WTC11 (cell line): Measurements from ENCODE around the gene NIF3L1. TPM values are rescaled to one million over a fixed set of nuclear protein-coding genes. Genes with fewer than 3 reads are reported as not detected.

Experiments
- ATAC-seq: fragments of 200-7000 bp; cut with Tn5 transposase; 2 replicates; pipeline ENCODE4 v1.10.0; 2021; ENCODE audit warnings: mild to moderate bottlenecking, moderate library complexity
- CTCF ChIA-PET: fragments of 300-600 bp; sonication (Branson Sonifier 250); formaldehyde crosslinking; loops from one replicate; lab custom pipeline; 2021; ENCODE audit warnings: antibody characterized with exemption; lab: Charles Lee
- POLR2A ChIA-PET: fragments of 350-600 bp; sonication (Branson Sonifier 250); formaldehyde crosslinking; loops from one replicate; lab custom pipeline; 2021; ENCODE audit warnings: antibody characterized with exemption; lab: Charles Lee
- DNase-seq: peaks from one replicate; pipeline ENCODE4 v3.0.0; 2021; ENCODE audit warnings: low spot score
- H3K27ac Mint-ChIP-seq: 2 replicates; pipeline ENCODE4 v1.8.0; 2021; ENCODE audit warnings: mixed read lengths
- H3K27me3 Mint-ChIP-seq: 2 replicates; pipeline ENCODE4 v1.8.0; 2021; ENCODE audit warnings: low read depth, mild to moderate bottlenecking, moderate library complexity, mixed read lengths
- H3K36me3 Mint-ChIP-seq: 2 replicates; pipeline ENCODE4 v1.8.0; 2021; ENCODE audit warnings: mixed read lengths
- H3K4me1 Mint-ChIP-seq: 2 replicates; pipeline ENCODE4 v1.8.0; 2022; ENCODE audit warnings: mixed read lengths
- H3K4me3 Mint-ChIP-seq: 2 replicates; pipeline ENCODE4 v1.8.0; 2021; ENCODE audit warnings: mild to moderate bottlenecking, moderate library complexity, mixed read lengths
- H3K9me3 Mint-ChIP-seq: 2 replicates; pipeline ENCODE4 v1.8.0; 2021; ENCODE audit warnings: mixed read lengths
- ATF1 ChIP-seq: sonication (generic); formaldehyde crosslinking; IDR thresholded peaks from 2 replicates; pipeline ENCODE4 v1.8.1; 2023; ENCODE audit warnings: mild to moderate bottlenecking, moderate library complexity, missing genetic modification reagents
- CBFB ChIP-seq: sonication (generic); formaldehyde crosslinking; IDR thresholded peaks from 2 replicates; pipeline ENCODE4 v1.8.1; 2022; ENCODE audit warnings: mild to moderate bottlenecking, low read depth, missing genetic modification reagents
- CREM ChIP-seq: sonication (generic); formaldehyde crosslinking; IDR thresholded peaks from 2 replicates; pipeline ENCODE4 v1.8.1; 2022; ENCODE audit warnings: mild to moderate bottlenecking, missing genetic modification reagents, moderate library complexity
- ESRRA ChIP-seq: sonication (generic); formaldehyde crosslinking; IDR thresholded peaks from 2 replicates; pipeline ENCODE4 v1.8.1; 2022; ENCODE audit warnings: mild to moderate bottlenecking, missing genetic modification reagents, borderline replicate concordance
- FOXK1 ChIP-seq: sonication (generic); formaldehyde crosslinking; IDR thresholded peaks from 2 replicates; pipeline ENCODE4 v1.8.0; 2022; ENCODE audit warnings: mild to moderate bottlenecking, moderate library complexity, missing genetic modification reagents
- FOXP1 ChIP-seq: sonication (generic); formaldehyde crosslinking; IDR thresholded peaks from 2 replicates; pipeline ENCODE4 v1.8.0; 2022; ENCODE audit warnings: missing genetic modification reagents, mild to moderate bottlenecking, moderate library complexity, borderline replicate concordance
- GTF2I ChIP-seq: fragments of 250-450 bp; sonication (Bioruptor Pico); conservative IDR thresholded peaks from 2 replicates; pipeline ENCODE4 v1.4.0; 2021; ENCODE audit warnings: mild to moderate bottlenecking
- NR1H2 ChIP-seq: sonication (generic); formaldehyde crosslinking; IDR thresholded peaks from 2 replicates; pipeline ENCODE4 v1.9.0; 2021; ENCODE audit warnings: mild to moderate bottlenecking, moderate library complexity, missing genetic modification reagents
- RELA ChIP-seq: sonication (generic); formaldehyde crosslinking; IDR thresholded peaks from 2 replicates; pipeline ENCODE4 v1.8.1; 2022; ENCODE audit warnings: missing genetic modification reagents, mild to moderate bottlenecking, borderline replicate concordance
- SOX15 ChIP-seq: fragments of 250-450 bp; sonication (Bioruptor Pico); IDR thresholded peaks from 2 replicates; pipeline ENCODE4 v1.9.0; 2021; ENCODE audit warnings: mild to moderate bottlenecking
- SP1 ChIP-seq: sonication (generic); formaldehyde crosslinking; conservative IDR thresholded peaks from 2 replicates; pipeline ENCODE4 v1.8.1; 2022; ENCODE audit warnings: missing genetic modification reagents
- ZNF263 ChIP-seq: sonication (generic); formaldehyde crosslinking; IDR thresholded peaks from 2 replicates; pipeline ENCODE4 v1.8.1; 2022; ENCODE audit warnings: low read depth, mild to moderate bottlenecking, moderate library complexity, missing genetic modification reagents
- ZNF416 ChIP-seq: fragments of 250-450 bp; sonication (Bioruptor Pico); IDR thresholded peaks from 2 replicates; pipeline ENCODE4 v1.9.0; 2021; ENCODE audit warnings: mild to moderate bottlenecking, inconsistent platforms
- total RNA-seq: library from RNA; stranded (reverse); gene quantifications from 3 replicates; pipeline ENCODE4 v1.2.3, GENCODE V29; 2021
- TF ChIP-seq, protein P1 (sequence below): sonication (generic); formaldehyde crosslinking; conservative IDR thresholded peaks from 2 replicates; pipeline ENCODE4 v1.8.1; 2023; ENCODE audit warnings: mild to moderate bottlenecking, low read depth, missing genetic modification reagents, moderate library complexity
- TF ChIP-seq, protein P2 (sequence below): fragments of 200-600 bp; IDR thresholded peaks from 2 replicates; pipeline ENCODE4 v1.8.0; 2022; ENCODE audit warnings: antibody characterized with exemption
- TF ChIP-seq, protein P3 (sequence below): sonication (generic); formaldehyde crosslinking; IDR thresholded peaks from 2 replicates; pipeline ENCODE4 v1.8.0; 2022; ENCODE audit warnings: mild to moderate bottlenecking, missing genetic modification reagents
- TF ChIP-seq, protein P4 (sequence below): fragments of 250-450 bp; sonication (Bioruptor Pico); conservative IDR thresholded peaks from 2 replicates; pipeline ENCODE4 v1.9.0; 2021; ENCODE audit warnings: mild to moderate bottlenecking
- TF ChIP-seq, protein P5 (sequence below): sonication (generic); formaldehyde crosslinking; IDR thresholded peaks from 2 replicates; pipeline ENCODE4 v1.8.1; 2023; ENCODE audit warnings: mild to moderate bottlenecking, moderate library complexity, missing genetic modification reagents
- TF ChIP-seq, protein P6 (sequence below): sonication (generic); formaldehyde crosslinking; IDR thresholded peaks from 2 replicates; pipeline ENCODE4 v1.8.0; 2022; ENCODE audit warnings: mild to moderate bottlenecking, missing genetic modification reagents
- TF ChIP-seq, protein P7 (sequence below): sonication (generic); formaldehyde crosslinking; IDR thresholded peaks from 2 replicates; pipeline ENCODE4 v1.8.0; 2022; ENCODE audit warnings: mild to moderate bottlenecking, missing genetic modification reagents
- TF ChIP-seq, protein P8 (sequence below): sonication (generic); formaldehyde crosslinking; IDR thresholded peaks from 2 replicates; pipeline ENCODE4 v1.8.1; 2023; ENCODE audit warnings: mild to moderate bottlenecking, missing genetic modification reagents, moderate library complexity

The NIF3L1 gene
- total RNA-seq, 1 experiment from 2014 or later: 49.1 TPM

DNA sequence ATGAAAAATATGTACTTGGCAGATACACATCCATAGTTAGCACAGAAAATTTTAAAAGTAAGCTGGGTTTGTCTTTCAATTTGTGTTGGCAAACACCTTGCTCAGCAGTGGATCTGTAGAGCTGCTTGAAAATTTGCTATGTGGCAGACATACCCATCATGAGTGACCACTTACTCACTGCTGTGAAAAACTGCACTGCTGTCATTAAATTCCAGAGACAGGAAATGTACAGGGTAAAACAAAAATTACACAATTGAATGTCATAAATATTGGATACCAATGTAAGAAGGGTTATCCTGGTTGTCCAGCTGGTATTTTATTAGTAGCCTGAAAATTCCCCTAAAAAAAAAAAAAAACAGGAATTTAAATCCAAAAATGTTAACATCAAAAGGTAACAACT, 24.5 kb downstream of the NIF3L1 start (continued):
- TF ChIP-seq, protein P1, sequence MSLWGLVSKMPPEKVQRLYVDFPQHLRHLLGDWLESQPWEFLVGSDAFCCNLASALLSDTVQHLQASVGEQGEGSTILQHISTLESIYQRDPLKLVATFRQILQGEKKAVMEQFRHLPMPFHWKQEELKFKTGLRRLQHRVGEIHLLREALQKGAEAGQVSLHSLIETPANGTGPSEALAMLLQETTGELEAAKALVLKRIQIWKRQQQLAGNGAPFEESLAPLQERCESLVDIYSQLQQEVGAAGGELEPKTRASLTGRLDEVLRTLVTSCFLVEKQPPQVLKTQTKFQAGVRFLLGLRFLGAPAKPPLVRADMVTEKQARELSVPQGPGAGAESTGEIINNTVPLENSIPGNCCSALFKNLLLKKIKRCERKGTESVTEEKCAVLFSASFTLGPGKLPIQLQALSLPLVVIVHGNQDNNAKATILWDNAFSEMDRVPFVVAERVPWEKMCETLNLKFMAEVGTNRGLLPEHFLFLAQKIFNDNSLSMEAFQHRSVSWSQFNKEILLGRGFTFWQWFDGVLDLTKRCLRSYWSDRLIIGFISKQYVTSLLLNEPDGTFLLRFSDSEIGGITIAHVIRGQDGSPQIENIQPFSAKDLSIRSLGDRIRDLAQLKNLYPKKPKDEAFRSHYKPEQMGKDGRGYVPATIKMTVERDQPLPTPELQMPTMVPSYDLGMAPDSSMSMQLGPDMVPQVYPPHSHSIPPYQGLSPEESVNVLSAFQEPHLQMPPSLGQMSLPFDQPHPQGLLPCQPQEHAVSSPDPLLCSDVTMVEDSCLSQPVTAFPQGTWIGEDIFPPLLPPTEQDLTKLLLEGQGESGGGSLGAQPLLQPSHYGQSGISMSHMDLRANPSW (CRISPR knock-in tag): no peak
- TF ChIP-seq NR1H2 (CRISPR knock-in tag): no peak
- TF ChIP-seq, protein P2, sequence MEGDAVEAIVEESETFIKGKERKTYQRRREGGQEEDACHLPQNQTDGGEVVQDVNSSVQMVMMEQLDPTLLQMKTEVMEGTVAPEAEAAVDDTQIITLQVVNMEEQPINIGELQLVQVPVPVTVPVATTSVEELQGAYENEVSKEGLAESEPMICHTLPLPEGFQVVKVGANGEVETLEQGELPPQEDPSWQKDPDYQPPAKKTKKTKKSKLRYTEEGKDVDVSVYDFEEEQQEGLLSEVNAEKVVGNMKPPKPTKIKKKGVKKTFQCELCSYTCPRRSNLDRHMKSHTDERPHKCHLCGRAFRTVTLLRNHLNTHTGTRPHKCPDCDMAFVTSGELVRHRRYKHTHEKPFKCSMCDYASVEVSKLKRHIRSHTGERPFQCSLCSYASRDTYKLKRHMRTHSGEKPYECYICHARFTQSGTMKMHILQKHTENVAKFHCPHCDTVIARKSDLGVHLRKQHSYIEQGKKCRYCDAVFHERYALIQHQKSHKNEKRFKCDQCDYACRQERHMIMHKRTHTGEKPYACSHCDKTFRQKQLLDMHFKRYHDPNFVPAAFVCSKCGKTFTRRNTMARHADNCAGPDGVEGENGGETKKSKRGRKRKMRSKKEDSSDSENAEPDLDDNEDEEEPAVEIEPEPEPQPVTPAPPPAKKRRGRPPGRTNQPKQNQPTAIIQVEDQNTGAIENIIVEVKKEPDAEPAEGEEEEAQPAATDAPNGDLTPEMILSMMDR: no peak
- TF ChIP-seq, all 79 proteins: peak for 0

DNA sequence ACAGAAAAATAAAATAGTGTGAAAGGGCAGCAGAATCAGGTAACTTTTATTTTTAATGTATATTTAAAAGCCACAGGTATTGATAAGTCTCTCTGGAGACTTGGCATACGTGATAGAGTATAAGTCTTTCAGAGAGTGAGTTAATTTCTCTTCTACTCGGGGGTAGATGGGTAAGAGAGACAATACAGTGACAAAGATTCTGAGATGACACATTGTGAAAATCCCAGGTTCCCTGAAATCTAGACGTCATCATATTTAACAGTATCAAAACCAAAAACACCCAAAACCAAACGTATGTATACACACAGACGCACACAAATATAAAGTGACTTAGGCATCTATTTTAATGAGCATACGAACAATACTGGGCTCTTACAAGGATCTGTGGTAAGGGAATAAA, 33.3 kb downstream of the NIF3L1 start:
- no peak for ATAC-seq
- Mint-ChIP-seq H3K4me3 (no peak overlapping the region), H3K27ac (no peak overlapping the region), H3K36me3 (peaks cover 65% of the 10 kb centered on the region), H3K27me3 (no peaks in the 10 kb centered on the region), H3K9me3 (no peaks in the 10 kb centered on the region), H3K4me1 (no peaks in the 10 kb centered on the region)
- CTCF ChIA-PET: no interaction called here
- TF ChIP-seq, protein P3, sequence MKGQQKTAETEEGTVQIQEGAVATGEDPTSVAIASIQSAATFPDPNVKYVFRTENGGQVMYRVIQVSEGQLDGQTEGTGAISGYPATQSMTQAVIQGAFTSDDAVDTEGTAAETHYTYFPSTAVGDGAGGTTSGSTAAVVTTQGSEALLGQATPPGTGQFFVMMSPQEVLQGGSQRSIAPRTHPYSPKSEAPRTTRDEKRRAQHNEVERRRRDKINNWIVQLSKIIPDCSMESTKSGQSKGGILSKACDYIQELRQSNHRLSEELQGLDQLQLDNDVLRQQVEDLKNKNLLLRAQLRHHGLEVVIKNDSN (CRISPR knock-in tag): no peak
- TF ChIP-seq SOX15 (CRISPR knock-in tag): no peak
- TF ChIP-seq RELA (CRISPR knock-in tag): no peak
- POLR2A ChIA-PET: no interaction called here
- no peak for DNase-seq

DNA sequence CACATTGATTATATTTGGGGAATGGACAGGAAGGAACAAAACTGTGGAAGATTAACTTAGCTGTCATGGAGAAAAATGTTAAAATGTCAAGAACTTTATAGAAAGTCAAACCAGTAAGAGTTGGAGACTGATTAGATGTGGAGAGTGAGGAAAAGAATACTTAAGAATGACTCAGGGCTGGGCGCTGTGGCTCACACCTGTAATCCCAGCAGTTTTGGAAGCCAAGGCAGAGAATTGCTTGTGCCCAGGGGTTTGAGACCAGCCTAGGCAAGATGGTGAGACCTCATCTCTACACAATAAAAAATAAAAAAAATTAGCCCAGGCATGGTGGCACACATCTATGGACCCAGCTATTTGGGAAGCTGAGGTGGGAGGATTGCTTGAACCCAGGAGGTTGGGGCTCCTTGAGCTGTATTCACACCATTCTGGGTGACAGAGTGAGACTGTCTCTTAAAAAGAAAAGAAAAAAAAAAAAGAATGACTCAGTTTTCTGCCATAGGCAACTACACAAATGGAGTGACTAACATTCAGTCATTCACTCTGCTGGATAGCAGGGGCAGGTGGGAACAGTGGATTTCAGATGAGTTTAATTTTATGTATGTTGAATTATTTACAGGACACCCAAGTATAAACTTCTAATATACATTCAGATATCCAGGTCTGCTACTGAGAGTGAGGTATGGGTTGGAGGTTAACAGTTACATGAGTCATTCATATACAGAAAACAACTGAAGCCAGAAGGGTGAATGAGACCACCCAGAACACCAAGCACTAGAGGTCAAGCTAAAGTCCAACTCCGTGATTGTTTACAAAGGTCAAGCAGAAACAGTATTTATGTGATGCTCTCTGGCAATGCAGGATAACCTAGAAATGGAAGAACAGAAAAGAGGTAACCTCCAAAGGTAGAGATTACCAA, 40.4 kb downstream of the NIF3L1 start:
- TF ChIP-seq, protein P4, sequence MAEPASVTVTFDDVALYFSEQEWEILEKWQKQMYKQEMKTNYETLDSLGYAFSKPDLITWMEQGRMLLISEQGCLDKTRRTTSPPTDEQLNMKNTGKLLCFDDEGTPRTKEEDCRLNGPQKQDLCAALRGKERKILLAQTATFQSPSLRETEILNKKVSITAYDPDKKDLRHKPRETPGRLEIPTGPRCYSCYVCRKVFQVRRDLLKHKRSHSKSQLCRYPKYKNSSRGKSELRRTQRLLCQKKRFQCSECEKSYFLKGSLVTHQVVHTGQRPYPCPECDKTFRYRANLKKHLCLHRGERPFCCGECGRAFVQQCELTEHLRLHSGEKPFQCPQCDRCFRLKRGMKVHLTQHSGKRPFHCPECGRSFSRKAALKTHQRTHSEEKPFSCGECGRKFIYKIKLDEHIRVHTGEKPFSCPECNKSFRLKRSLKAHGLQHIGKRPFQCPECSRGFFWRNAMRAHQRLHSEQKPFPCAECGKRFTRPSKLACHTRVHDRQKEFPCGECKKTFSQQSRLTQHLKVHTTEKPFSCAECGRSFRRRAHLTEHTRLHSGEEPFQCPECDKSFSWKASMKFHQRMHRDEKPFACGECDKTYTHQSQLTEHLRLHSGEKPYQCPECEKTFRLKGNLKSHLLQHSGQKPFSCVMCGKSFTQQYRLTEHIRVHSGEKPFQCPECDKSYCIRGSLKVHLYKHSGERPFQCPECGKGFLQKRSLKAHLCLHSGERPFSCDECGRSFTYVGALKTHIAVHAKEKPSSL (CRISPR knock-in tag): no peak
- TF ChIP-seq ZNF416 (CRISPR knock-in tag) (no peak), ATF1 (CRISPR knock-in tag) (no peak), CBFB (CRISPR knock-in tag) (no peak), ZNF263 (CRISPR knock-in tag) (no peak), FOXK1 (CRISPR knock-in tag) (no peak), ESRRA (CRISPR knock-in tag) (no peak), GTF2I (CRISPR knock-in tag) (no peak), FOXP1 (no peak), CREM (CRISPR knock-in tag) (no peak), SP1 (no peak)
- TF ChIP-seq, protein P5, sequence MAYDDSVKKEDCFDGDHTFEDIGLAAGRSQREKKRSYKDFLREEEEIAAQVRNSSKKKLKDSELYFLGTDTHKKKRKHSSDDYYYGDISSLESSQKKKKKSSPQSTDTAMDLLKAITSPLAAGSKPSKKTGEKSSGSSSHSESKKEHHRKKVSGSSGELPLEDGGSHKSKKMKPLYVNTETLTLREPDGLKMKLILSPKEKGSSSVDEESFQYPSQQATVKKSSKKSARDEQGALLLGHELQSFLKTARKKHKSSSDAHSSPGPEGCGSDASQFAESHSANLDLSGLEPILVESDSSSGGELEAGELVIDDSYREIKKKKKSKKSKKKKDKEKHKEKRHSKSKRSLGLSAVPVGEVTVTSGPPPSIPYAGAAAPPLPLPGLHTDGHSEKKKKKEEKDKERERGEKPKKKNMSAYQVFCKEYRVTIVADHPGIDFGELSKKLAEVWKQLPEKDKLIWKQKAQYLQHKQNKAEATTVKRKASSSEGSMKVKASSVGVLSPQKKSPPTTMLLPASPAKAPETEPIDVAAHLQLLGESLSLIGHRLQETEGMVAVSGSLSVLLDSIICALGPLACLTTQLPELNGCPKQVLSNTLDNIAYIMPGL (CRISPR knock-in tag): no peak
- TF ChIP-seq, protein P6, sequence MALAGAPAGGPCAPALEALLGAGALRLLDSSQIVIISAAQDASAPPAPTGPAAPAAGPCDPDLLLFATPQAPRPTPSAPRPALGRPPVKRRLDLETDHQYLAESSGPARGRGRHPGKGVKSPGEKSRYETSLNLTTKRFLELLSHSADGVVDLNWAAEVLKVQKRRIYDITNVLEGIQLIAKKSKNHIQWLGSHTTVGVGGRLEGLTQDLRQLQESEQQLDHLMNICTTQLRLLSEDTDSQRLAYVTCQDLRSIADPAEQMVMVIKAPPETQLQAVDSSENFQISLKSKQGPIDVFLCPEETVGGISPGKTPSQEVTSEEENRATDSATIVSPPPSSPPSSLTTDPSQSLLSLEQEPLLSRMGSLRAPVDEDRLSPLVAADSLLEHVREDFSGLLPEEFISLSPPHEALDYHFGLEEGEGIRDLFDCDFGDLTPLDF (CRISPR knock-in tag): no peak
- TF ChIP-seq, protein P7, sequence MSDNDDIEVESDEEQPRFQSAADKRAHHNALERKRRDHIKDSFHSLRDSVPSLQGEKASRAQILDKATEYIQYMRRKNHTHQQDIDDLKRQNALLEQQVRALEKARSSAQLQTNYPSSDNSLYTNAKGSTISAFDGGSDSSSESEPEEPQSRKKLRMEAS (CRISPR knock-in tag): no peak
- TF ChIP-seq, protein P8, sequence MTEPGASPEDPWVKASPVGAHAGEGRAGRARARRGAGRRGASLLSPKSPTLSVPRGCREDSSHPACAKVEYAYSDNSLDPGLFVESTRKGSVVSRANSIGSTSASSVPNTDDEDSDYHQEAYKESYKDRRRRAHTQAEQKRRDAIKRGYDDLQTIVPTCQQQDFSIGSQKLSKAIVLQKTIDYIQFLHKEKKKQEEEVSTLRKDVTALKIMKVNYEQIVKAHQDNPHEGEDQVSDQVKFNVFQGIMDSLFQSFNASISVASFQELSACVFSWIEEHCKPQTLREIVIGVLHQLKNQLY (CRISPR knock-in tag): no peak
- no peak for ATAC-seq
- ChIA-PET CTCF (interaction anchor here (1.0 kb wide), 1 partner anchor 28 kb away, joined by 4 read pairs; no protein-coding TSS in a partner anchor), POLR2A (no interaction called here)
- Mint-ChIP-seq H3K27me3 (no peaks in the 10 kb centered on the region), H3K36me3 (peaks cover 46% of the 10 kb centered on the region), H3K27ac (no peak overlapping the region), H3K4me3 (no peak overlapping the region), H3K9me3 (no peaks in the 10 kb centered on the region), H3K4me1 (no peaks in the 10 kb centered on the region)
- DNase-seq: no peak
